H1 (cell line): ENCODE results near the gene SNAI1.

Experiments
- CREB1 ChIP-seq: IDR thresholded peaks from 2 replicates; pipeline ENCODE4 v1.6.1; 2012; ENCODE audit warnings: inconsistent platforms
- JUN ChIP-seq: IDR thresholded peaks from 2 replicates; pipeline ENCODE4 v1.6.1; 2011; ENCODE audit warnings: low read depth, mild to moderate bottlenecking, improper control_type of control experiment, low read length
- NRF1 ChIP-seq: IDR thresholded peaks from 2 replicates; pipeline ENCODE4 v1.6.1; 2011; ENCODE audit warnings: mild to moderate bottlenecking, low read depth, low read length, improper control_type of control experiment
- PHF8 ChIP-seq: fragments of 200-600 bp; sonication (generic); conservative IDR thresholded peaks from 2 replicates; pipeline ENCODE4 v1.7.1; 2012; ENCODE audit warnings: low read depth, mild to moderate bottlenecking, inconsistent platforms, low read length, moderate library complexity
- SAP30 ChIP-seq: fragments of 300-600 bp; sonication (generic); IDR thresholded peaks from 2 replicates; pipeline ENCODE4 v1.7.1; 2012; ENCODE audit warnings: low read length, moderate library complexity, mild to moderate bottlenecking, inconsistent platforms; ENCODE audit not compliant: insufficient read depth, insufficient replicate concordance
- SIN3A ChIP-seq, 2 experiments: IDR thresholded peaks in 1 of 2; conservative IDR thresholded peaks in 1 of 2; 2 replicates each; pipeline ENCODE4 v1.6.1; 2011 to 2012; ENCODE audit warnings: low read length in 2 of 2, improper control_type of control experiment in 1 of 2, low read depth in 1 of 2, mild to moderate bottlenecking in 1 of 2
- TAF1 ChIP-seq: IDR thresholded peaks from 2 replicates; pipeline ENCODE4 v1.6.1; 2011; ENCODE audit warnings: mild to moderate bottlenecking, low read depth, low read length
- TF ChIP-seq, protein P1 (sequence below), 3 experiments: IDR thresholded peaks; 1 replicate in 2 of 3; 2 replicates in 1 of 3; pipeline versions ENCODE4 v1.5.1 to v1.6.1; 2011; ENCODE audit warnings: low read length in 3 of 3, mild to moderate bottlenecking in 3 of 3, inconsistent platforms in 2 of 3, low read depth in 1 of 3, moderate library complexity in 1 of 3; ENCODE audit not compliant: insufficient read depth in 1 of 3; ENCODE audit errors: control extremely low read depth in 1 of 3
- TF ChIP-seq, protein P2 (sequence below): IDR thresholded peaks from 2 replicates; pipeline ENCODE4 v1.6.1; 2011; ENCODE audit warnings: low read length, improper control_type of control experiment
- TF ChIP-seq, protein P3 (sequence below): IDR thresholded peaks from 2 replicates; pipeline ENCODE4 v1.6.1; 2012; ENCODE audit warnings: inconsistent platforms

DNA sequence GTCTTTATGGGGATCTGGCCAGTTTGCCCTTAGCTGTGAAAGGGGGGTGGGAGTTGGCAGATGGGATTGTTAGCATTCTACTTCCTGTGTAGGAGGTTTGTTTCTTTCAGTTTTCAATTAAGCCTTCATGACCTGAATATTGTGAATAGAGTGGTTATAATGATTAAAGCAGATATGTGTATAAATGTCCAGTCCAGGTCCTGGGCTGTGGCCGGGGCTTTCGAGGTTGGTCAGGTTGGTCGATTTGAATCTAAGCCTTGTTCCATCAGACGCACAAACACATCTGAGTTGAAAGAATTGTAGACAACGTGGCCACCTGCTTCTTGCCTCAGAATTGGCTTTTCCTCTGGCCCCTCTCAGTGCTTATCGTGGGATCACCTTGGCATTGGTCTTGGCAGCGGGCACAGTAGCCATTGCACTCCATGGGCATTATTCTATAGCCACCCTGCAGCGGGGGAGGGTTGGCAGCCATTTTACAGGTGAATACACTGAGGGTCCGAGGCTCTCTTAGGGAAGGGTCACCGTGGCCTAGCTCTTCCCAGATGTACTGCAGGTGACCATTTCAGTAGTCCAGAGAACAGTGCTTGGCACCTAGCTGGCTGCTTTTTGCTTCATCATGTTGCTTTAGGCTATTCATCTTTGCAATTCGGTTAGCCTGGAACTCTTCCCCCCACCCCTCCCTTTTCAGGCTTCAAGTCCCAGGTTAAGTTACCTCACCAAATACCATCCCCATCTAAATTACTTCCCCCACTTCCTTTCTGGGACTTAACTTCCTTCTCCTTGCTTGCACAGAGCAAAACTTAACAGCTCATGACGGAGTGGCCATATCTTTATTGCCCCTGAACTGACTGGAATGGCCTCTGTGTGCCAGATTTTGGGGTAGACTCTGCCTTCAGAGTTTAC lies 45.5 kb upstream of the SNAI1 start:
- TF ChIP-seq, protein P1, sequence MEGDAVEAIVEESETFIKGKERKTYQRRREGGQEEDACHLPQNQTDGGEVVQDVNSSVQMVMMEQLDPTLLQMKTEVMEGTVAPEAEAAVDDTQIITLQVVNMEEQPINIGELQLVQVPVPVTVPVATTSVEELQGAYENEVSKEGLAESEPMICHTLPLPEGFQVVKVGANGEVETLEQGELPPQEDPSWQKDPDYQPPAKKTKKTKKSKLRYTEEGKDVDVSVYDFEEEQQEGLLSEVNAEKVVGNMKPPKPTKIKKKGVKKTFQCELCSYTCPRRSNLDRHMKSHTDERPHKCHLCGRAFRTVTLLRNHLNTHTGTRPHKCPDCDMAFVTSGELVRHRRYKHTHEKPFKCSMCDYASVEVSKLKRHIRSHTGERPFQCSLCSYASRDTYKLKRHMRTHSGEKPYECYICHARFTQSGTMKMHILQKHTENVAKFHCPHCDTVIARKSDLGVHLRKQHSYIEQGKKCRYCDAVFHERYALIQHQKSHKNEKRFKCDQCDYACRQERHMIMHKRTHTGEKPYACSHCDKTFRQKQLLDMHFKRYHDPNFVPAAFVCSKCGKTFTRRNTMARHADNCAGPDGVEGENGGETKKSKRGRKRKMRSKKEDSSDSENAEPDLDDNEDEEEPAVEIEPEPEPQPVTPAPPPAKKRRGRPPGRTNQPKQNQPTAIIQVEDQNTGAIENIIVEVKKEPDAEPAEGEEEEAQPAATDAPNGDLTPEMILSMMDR (IDR thresholded peaks at IDR 0.05; ENCODE audit: control extremely low read depth in 1 of 3, insufficient read depth in 1 of 3, low read depth in 1 of 3, low read length in 3 of 3): no peak
- no peak for TF ChIP-seq SAP30
- TF ChIP-seq, protein P2, sequence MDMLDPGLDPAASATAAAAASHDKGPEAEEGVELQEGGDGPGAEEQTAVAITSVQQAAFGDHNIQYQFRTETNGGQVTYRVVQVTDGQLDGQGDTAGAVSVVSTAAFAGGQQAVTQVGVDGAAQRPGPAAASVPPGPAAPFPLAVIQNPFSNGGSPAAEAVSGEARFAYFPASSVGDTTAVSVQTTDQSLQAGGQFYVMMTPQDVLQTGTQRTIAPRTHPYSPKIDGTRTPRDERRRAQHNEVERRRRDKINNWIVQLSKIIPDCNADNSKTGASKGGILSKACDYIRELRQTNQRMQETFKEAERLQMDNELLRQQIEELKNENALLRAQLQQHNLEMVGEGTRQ: no peak
- TF ChIP-seq CREB1: no peak
- no peak for TF ChIP-seq SIN3A (conservative IDR thresholded peaks at IDR 0.05 in 1 of 2, IDR thresholded peaks at IDR 0.05 in 1 of 2; ENCODE audit: low read depth in 1 of 2, low read length in 2 of 2)
- TF ChIP-seq PHF8: no peak
- TF ChIP-seq JUN: no peak
- no peak for TF ChIP-seq NRF1
- TF ChIP-seq TAF1: no peak
- TF ChIP-seq, protein P3, sequence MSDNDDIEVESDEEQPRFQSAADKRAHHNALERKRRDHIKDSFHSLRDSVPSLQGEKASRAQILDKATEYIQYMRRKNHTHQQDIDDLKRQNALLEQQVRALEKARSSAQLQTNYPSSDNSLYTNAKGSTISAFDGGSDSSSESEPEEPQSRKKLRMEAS: no peak
